MM.1S (cell line): ENCODE data around the gene EFNA3.

ENCODE experiments used
- DNase-seq: peaks from one replicate; pipeline ENCODE4 v3.0.0-alpha.2; 2015
- H2AFZ ChIP-seq: fragments of 300-600 bp; sonication (generic); 2 replicates; pipeline ENCODE4 v1.6.0; 2016; ENCODE audit warnings: antibody characterized with exemption, low read length
- H3F3A ChIP-seq: fragments of 300-600 bp; sonication (generic); 2 replicates; pipeline ENCODE4 v1.6.1; 2016; ENCODE audit warnings: mild to moderate bottlenecking, antibody characterized with exemption, low read length, moderate library complexity, mixed read lengths; ENCODE audit not compliant: insufficient read depth
- H3K27ac ChIP-seq: fragments of 300-600 bp; sonication (generic); 2 replicates; pipeline ENCODE4 v1.5.1; 2016; ENCODE audit warnings: mild to moderate bottlenecking, low read length
- H3K27me3 ChIP-seq: fragments of 300-600 bp; sonication (generic); replicated peaks from 2 replicates; pipeline ENCODE4 v1.6.0; 2016; ENCODE audit warnings: low read length; ENCODE audit not compliant: insufficient read depth
- H3K36me3 ChIP-seq: fragments of 300-600 bp; sonication (generic); replicated peaks from 2 replicates; pipeline ENCODE4 v1.6.1; 2016; ENCODE audit warnings: mild to moderate bottlenecking, low read length, mixed read lengths; ENCODE audit not compliant: insufficient read depth
- H3K4me1 ChIP-seq: fragments of 300-600 bp; sonication (generic); 2 replicates; pipeline ENCODE4 v1.6.1; 2016; ENCODE audit warnings: low read length, mixed read lengths
- H3K4me2 ChIP-seq: fragments of 300-600 bp; sonication (generic); 2 replicates; pipeline ENCODE4 v1.6.0; 2016; ENCODE audit warnings: low read depth, low read length
- H3K4me3 ChIP-seq: fragments of 300-600 bp; sonication (generic); 2 replicates; pipeline ENCODE4 v1.5.1; 2016; ENCODE audit warnings: low read length, mixed read lengths
- H3K79me2 ChIP-seq: fragments of 300-600 bp; sonication (generic); 2 replicates; pipeline ENCODE4 v1.6.1; 2016; ENCODE audit warnings: mixed run types, low read length, mixed read lengths
- H3K9ac ChIP-seq: fragments of 300-600 bp; sonication (generic); 2 replicates; pipeline ENCODE4 v1.6.1; 2016; ENCODE audit warnings: low read length, mixed read lengths
- H3K9me2 ChIP-seq: fragments of 300-600 bp; sonication (generic); replicated peaks from 2 replicates; pipeline ENCODE4 v1.6.1; 2016; ENCODE audit warnings: mild to moderate bottlenecking, low read length, mixed read lengths; ENCODE audit not compliant: insufficient read depth
- H3K9me3 ChIP-seq: fragments of 300-600 bp; sonication (generic); replicated peaks from 2 replicates; pipeline ENCODE4 v1.6.1; 2016; ENCODE audit warnings: mild to moderate bottlenecking, low read length, mixed read lengths; ENCODE audit not compliant: insufficient read depth
- H4K20me1 ChIP-seq: fragments of 300-600 bp; sonication (generic); 2 replicates; pipeline ENCODE4 v1.6.1; 2016; ENCODE audit warnings: mild to moderate bottlenecking, low read length, moderate library complexity, mixed read lengths; ENCODE audit not compliant: insufficient read depth
- EZH2 ChIP-seq: fragments of 300-600 bp; sonication (generic); optimal IDR thresholded peaks from 2 replicates; pipeline ENCODE3; 2017; ENCODE audit warnings: low read depth, mild to moderate bottlenecking, antibody characterized with exemption, low read length, mixed read lengths
- EZH2phosphoT487 ChIP-seq: fragments of 300-600 bp; sonication (generic); IDR thresholded peaks from 2 replicates; pipeline ENCODE4 v1.6.1; 2018; ENCODE audit warnings: antibody characterized with exemption, low read length
- TF ChIP-seq, protein P1 (sequence below): fragments of 300-600 bp; sonication (generic); IDR thresholded peaks from 2 replicates; pipeline ENCODE4 v1.5.1; 2016; ENCODE audit warnings: antibody characterized with exemption, low read length, mixed read lengths

The EFNA3 gene

DNA sequence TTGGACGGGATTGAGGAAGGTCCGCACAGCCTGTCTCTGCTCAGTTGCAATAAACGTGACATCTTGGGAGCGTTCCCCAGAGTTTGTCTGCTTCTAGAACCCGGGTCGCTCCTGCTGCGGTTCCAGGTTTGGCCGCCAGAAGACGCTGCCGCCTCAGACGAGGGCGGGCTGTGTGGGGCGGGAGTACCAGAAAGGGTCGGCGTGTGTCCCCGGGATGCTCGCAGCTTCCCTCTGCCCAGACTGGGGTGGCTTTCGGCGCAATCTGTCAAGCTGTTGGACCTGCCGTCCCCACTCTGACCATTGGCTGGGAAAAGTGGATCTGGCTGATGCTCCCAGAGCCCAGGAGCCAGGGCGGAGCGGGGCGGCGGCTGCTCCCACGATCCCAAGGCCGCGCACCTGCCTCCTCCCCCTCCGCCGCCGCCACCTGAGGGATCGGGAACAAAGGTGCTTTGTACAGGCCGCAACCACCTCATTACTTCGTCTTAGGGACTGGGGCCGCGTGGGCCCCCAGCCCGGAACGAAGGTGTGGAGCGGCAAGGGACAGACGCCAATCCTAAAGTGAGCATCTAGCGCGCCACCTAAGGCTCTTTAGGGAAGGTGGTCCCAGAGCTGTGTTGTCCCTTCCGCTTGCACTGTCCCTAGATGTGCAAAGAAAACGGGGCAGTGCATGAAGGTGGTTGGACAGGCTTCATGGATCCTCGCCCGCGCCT, 15.8 kb upstream of the EFNA3 start:
- Histone ChIP-seq H2AFZ (peak overlapping the region; percentile 72), H3K9me3 (no peaks in the 10 kb centered on the region), H4K20me1 (no peaks in the 10 kb centered on the region), H3F3A (peaks cover 17% of the 10 kb centered on the region), H3K79me2 (0 out of 2 replicates have a peak, but pooled peaks cover 8% of the 10 kb centered on the region), H3K27me3 (no peaks in the 10 kb centered on the region), H3K4me3 (peak overlapping the region; percentile 74), H3K9ac (no peak overlapping the region; the same call in 1 of the 2 replicates), H3K36me3 (peaks cover 2% of the 10 kb centered on the region; the same call in 1 of the 2 replicates), H3K27ac (no peak overlapping the region), H3K4me2 (peak overlapping the region; percentile 96), H3K9me2 (no peaks in the 10 kb centered on the region), H3K4me1 (peaks cover 13% of the 10 kb centered on the region)
- peak; percentile 77 for DNase-seq
- TF ChIP-seq, protein P1, sequence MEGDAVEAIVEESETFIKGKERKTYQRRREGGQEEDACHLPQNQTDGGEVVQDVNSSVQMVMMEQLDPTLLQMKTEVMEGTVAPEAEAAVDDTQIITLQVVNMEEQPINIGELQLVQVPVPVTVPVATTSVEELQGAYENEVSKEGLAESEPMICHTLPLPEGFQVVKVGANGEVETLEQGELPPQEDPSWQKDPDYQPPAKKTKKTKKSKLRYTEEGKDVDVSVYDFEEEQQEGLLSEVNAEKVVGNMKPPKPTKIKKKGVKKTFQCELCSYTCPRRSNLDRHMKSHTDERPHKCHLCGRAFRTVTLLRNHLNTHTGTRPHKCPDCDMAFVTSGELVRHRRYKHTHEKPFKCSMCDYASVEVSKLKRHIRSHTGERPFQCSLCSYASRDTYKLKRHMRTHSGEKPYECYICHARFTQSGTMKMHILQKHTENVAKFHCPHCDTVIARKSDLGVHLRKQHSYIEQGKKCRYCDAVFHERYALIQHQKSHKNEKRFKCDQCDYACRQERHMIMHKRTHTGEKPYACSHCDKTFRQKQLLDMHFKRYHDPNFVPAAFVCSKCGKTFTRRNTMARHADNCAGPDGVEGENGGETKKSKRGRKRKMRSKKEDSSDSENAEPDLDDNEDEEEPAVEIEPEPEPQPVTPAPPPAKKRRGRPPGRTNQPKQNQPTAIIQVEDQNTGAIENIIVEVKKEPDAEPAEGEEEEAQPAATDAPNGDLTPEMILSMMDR, result peak; percentile 97
- TF ChIP-seq EZH2phosphoT487 (no peak), EZH2 (no peak)

DNA sequence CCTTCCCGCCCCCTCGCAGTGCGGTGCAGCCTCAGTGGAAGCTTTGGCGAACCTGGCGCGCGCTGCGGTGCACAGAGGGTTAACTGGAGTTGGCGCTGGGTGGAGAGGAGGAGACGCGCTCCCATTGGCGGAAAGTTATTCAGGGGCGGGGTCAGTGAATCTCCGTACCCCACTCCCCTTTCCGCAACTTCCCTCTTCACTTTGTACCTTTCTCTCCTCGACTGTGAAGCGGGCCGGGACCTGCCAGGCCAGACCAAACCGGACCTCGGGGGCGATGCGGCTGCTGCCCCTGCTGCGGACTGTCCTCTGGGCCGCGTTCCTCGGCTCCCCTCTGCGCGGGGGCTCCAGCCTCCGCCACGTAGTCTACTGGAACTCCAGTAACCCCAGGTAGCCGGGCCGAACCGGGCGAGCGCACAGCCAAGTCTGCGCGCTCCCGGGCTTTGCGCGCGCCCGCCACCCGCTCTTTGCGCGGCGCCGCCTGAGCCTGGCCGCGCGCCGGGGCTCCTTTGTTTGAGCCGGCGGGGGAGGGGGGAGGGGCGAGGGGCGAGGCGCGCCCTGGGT, 15.0 kb upstream of the EFNA3 start, which contains the start of gene EFNA4:
Gene EFNA4, plus strand, starts transcription at position 191 of the 561 bp plus-strand sequence. Its CDS starts 84 bp downstream, at position 275.
- DNase-seq, result peak; percentile 93
- H3K9me3 ChIP-seq, result no peaks in the 10 kb centered on the region
- peak within 1 kb of the TSS; percentile 72 for H2AFZ ChIP-seq
- no peaks in the 10 kb centered on the region for H4K20me1 ChIP-seq
- peak within 1 kb of the TSS; percentile 96 for H3K4me2 ChIP-seq
- no peak within 1 kb of the TSS; the same call in 1 of the 2 replicates for H3K27ac ChIP-seq
- no peaks in the 10 kb centered on the region for H3K27me3 ChIP-seq
- peaks cover 17% of the 10 kb centered on the region for H3F3A ChIP-seq
- TF ChIP-seq EZH2 (no peak), EZH2phosphoT487 (no peak)
- TF ChIP-seq, protein P1, result no peak
- H3K4me3 ChIP-seq, result peak within 1 kb of the TSS; percentile 74
- H3K9ac ChIP-seq, result peak within 1 kb of the TSS; percentile 52; the same call in 1 of the 2 replicates
- H3K79me2 ChIP-seq, result 0 out of 2 replicates have a peak, but pooled peaks cover 8% of the 10 kb centered on the region
- H3K4me1 ChIP-seq, result peaks cover 13% of the 10 kb centered on the region
- H3K36me3 ChIP-seq, result peaks cover under 1% of the 10 kb centered on the region; the same call in 1 of the 2 replicates
- H3K9me2 ChIP-seq, result no peaks in the 10 kb centered on the region

DNA sequence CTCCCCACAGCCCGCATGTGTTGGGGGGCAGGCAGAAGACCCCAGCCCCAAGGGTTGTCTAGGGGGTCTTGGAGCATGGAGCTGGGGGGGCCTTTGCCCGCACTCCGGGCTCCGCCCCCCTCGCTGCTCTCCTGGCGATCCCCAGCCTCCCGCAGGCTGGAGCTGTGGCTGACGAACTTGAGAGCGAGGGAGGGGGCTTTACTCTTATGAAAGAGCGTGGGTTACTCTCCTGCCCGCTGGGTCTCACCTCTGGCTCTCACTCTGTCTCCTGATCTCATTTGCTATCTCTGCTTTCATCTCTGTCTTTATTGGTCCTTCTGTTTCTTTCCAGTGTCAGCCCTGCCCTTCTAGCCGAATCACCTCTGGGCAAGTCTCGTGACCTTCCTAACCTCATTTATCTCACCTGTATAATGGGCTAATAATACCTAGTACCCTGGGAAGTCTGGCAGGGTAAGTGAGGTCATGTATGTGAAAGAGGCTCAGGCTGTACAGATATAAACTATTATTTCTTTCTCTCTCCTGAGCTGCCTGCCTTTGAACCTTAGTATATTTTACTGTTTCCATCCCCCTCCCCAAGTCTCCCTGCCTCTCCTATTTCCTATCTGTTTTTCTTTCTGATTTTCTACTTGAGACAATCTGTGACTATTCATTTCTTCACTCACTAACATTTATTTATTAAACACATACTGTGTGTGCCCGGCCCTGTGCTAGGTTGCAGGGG, 14.4 kb upstream of the EFNA3 start:
- no peaks in the 10 kb centered on the region for H3K9me3 ChIP-seq
- no peaks in the 10 kb centered on the region for H3K36me3 ChIP-seq
- peaks cover 13% of the 10 kb centered on the region for H3K4me1 ChIP-seq
- TF ChIP-seq EZH2phosphoT487 (no peak), EZH2 (no peak)
- TF ChIP-seq, protein P1, result no peak
- H3K79me2 ChIP-seq, result 0 out of 2 replicates have a peak, but pooled peaks cover 8% of the 10 kb centered on the region
- H3K9ac ChIP-seq, result peak overlapping the region; percentile 52; the same call in 1 of the 2 replicates
- no peaks in the 10 kb centered on the region for H3K9me2 ChIP-seq
- H2AFZ ChIP-seq, result peak overlapping the region; percentile 72
- H3F3A ChIP-seq, result peaks cover 17% of the 10 kb centered on the region
- no peak overlapping the region for H3K27ac ChIP-seq
- no peaks in the 10 kb centered on the region for H3K27me3 ChIP-seq
- DNase-seq, result peak; percentile 47
- peak overlapping the region; percentile 96 for H3K4me2 ChIP-seq
- H4K20me1 ChIP-seq, result no peaks in the 10 kb centered on the region
- peak overlapping the region; percentile 74 for H3K4me3 ChIP-seq
